Astrocyte (in vitro differentiated cells and primary cell): Measurements from ENCODE around the gene SLC39A9. TPM values are rescaled to one million over a fixed set of nuclear protein-coding genes. Genes with fewer than 3 reads are reported as not detected.
A peak's percentile ranks its signal among the peaks of the same experiment; 100 is the strongest.

Source experiments
- DNase-seq: peaks from one replicate; pipeline ENCODE4 v3.0.0-alpha.2; 2010; ENCODE audit warnings: low read depth
- FAIRE-seq: peaks from 2 replicates; lab custom pipeline; 2011; peaks lifted over from hg19 to GRCh38; lab: Jason Lieb, UNC
- H2AFZ ChIP-seq: 2 replicates; pipeline ENCODE4 v1.6.0; 2012; ENCODE audit warnings: low read depth, low read length, inconsistent platforms
- H3K27ac ChIP-seq: 2 replicates; pipeline ENCODE4 v1.5.1; 2011; ENCODE audit warnings: low read depth, low read length, inconsistent platforms
- H3K27me3 ChIP-seq: 2 replicates; pipeline ENCODE4 v1.6.0; 2011; ENCODE audit warnings: low read length, inconsistent platforms; ENCODE audit not compliant: insufficient read depth
- H3K36me3 ChIP-seq: 2 replicates; pipeline ENCODE4 v1.5.1; 2011; ENCODE audit warnings: low read length, inconsistent platforms; ENCODE audit not compliant: insufficient read depth
- H3K4me1 ChIP-seq: 2 replicates; pipeline ENCODE4 v1.5.1; 2011; ENCODE audit warnings: low read length, inconsistent platforms; ENCODE audit not compliant: insufficient read depth
- H3K4me2 ChIP-seq: 2 replicates; pipeline ENCODE4 v1.6.0; 2012; ENCODE audit warnings: low read length, inconsistent platforms
- H3K4me3 ChIP-seq: 2 replicates; pipeline ENCODE4 v1.5.1; 2011; ENCODE audit warnings: low read depth, mild to moderate bottlenecking, low read length, inconsistent platforms; ENCODE audit not compliant: insufficient read depth
- H3K79me2 ChIP-seq: 2 replicates; pipeline ENCODE4 v1.6.0; 2012; ENCODE audit warnings: mild to moderate bottlenecking, low read length, inconsistent platforms; ENCODE audit not compliant: insufficient read depth
- H3K9ac ChIP-seq: 2 replicates; pipeline ENCODE4 v1.6.0; 2012; ENCODE audit warnings: mild to moderate bottlenecking, low read length, inconsistent platforms
- H3K9me3 ChIP-seq: 2 replicates; pipeline ENCODE4 v1.5.1; 2012; ENCODE audit warnings: low read depth, mild to moderate bottlenecking, low read length, inconsistent platforms; ENCODE audit not compliant: insufficient read depth
- H4K20me1 ChIP-seq: 2 replicates; pipeline ENCODE4 v1.6.0; 2012; ENCODE audit warnings: low read length, inconsistent platforms; ENCODE audit not compliant: insufficient read depth
- H3K27ac Mint-ChIP-seq: one replicate; pipeline ENCODE4 v1.8.0; 2021; ENCODE audit warnings: mild to moderate bottlenecking, mixed read lengths; ENCODE audit not compliant: unreplicated experiment
- H3K27me3 Mint-ChIP-seq: one replicate; pipeline ENCODE4 v1.8.0; 2021; ENCODE audit warnings: low read depth, mixed read lengths; ENCODE audit not compliant: unreplicated experiment
- H3K36me3 Mint-ChIP-seq: one replicate; pipeline ENCODE4 v1.8.0; 2021; ENCODE audit warnings: low read depth, mixed read lengths; ENCODE audit not compliant: unreplicated experiment
- H3K4me1 Mint-ChIP-seq: one replicate; pipeline ENCODE4 v1.8.0; 2021; ENCODE audit warnings: low read depth, mixed read lengths; ENCODE audit not compliant: unreplicated experiment
- H3K4me3 Mint-ChIP-seq: one replicate; pipeline ENCODE4 v1.8.0; 2021; ENCODE audit warnings: mild to moderate bottlenecking, moderate library complexity, mixed read lengths; ENCODE audit not compliant: unreplicated experiment
- H3K9me3 Mint-ChIP-seq: one replicate; pipeline ENCODE4 v1.8.0; 2021; ENCODE audit warnings: mild to moderate bottlenecking, mixed read lengths; ENCODE audit not compliant: unreplicated experiment
- CTCF ChIP-seq: IDR thresholded peaks from 2 replicates; pipeline ENCODE4 v1.5.1; 2011; ENCODE audit warnings: low read depth, mild to moderate bottlenecking, inconsistent platforms, low read length, moderate library complexity; ENCODE audit not compliant: insufficient read depth
- EZH2 ChIP-seq: IDR thresholded peaks from 2 replicates; pipeline ENCODE4 v1.6.1; 2012; ENCODE audit warnings: mild to moderate bottlenecking, low read length, inconsistent platforms; ENCODE audit not compliant: insufficient read depth
- total RNA-seq: library from RNA; stranded (reverse); gene quantifications from 2 replicates; pipeline ENCODE4 v1.2.1, GENCODE V29; 2021

The SLC39A9 gene
- total RNA-seq, 1 donor from 2014 or later: 69.5 TPM

- peaks cover 20% of the 10 kb centered on the region for H3K27me3 Mint-ChIP-seq
- no peak for FAIRE-seq
- H3K79me2 ChIP-seq: no peaks in the 10 kb centered on the region
Measured at GRCh38 chr14:69473260-69473659, 74.8 kb downstream of the SLC39A9 start.

GRCh38 chr14:69473946-69474345, 75.5 kb downstream of the SLC39A9 start:
- Histone ChIP-seq H2AFZ (no peak overlapping the region), H3K4me1 (no peaks in the 10 kb centered on the region), H4K20me1 (no peaks in the 10 kb centered on the region), H3K27ac (no peak overlapping the region), H3K4me3 (no peak overlapping the region), H3K9ac (no peak overlapping the region), H3K27me3 (peaks cover 9% of the 10 kb centered on the region), H3K79me2 (no peaks in the 10 kb centered on the region), H3K4me2 (no peak overlapping the region), H3K9me3 (no peaks in the 10 kb centered on the region), H3K36me3 (no peaks in the 10 kb centered on the region)
- Mint-ChIP-seq H3K27ac (no peak overlapping the region), H3K4me1 (no peaks in the 10 kb centered on the region), H3K9me3 (peaks cover 9% of the 10 kb centered on the region), H3K27me3 (peaks cover 27% of the 10 kb centered on the region), H3K36me3 (peaks cover 9% of the 10 kb centered on the region), H3K4me3 (no peak overlapping the region)
- DNase-seq (no peak), FAIRE-seq (no peak)
- no peak for TF ChIP-seq CTCF
- no peak for TF ChIP-seq EZH2

More at GRCh38 chr14:69473260-69473659, 74.8 kb downstream of the SLC39A9 start:
- Histone ChIP-seq H3K9ac (no peak overlapping the region), H3K4me3 (no peak overlapping the region), H3K27me3 (peaks cover 9% of the 10 kb centered on the region), H3K4me2 (no peak overlapping the region), H3K36me3 (no peaks in the 10 kb centered on the region), H3K9me3 (no peaks in the 10 kb centered on the region), H3K4me1 (no peaks in the 10 kb centered on the region), H4K20me1 (no peaks in the 10 kb centered on the region), H3K27ac (no peak overlapping the region), H2AFZ (no peak overlapping the region)
- H3K27ac Mint-ChIP-seq: no peak overlapping the region
- TF ChIP-seq CTCF (no peak), EZH2 (no peak)
- H3K4me1 Mint-ChIP-seq: no peaks in the 10 kb centered on the region
- H3K36me3 Mint-ChIP-seq: peaks cover 6% of the 10 kb centered on the region
- no peak overlapping the region for H3K4me3 Mint-ChIP-seq
- H3K9me3 Mint-ChIP-seq: peaks cover 4% of the 10 kb centered on the region
- no peak for DNase-seq

GRCh38 chr14:69475194-69475818, 76.8 kb downstream of the SLC39A9 start:
- DNase-seq: no peak
- H3K9me3 Mint-ChIP-seq: peaks cover 9% of the 10 kb centered on the region

More at GRCh38 chr14:69475194-69475818, 76.8 kb downstream of the SLC39A9 start:
- no peaks in the 10 kb centered on the region for H3K36me3 ChIP-seq
- H3K4me2 ChIP-seq: no peak overlapping the region
- no peak overlapping the region for H3K27ac Mint-ChIP-seq
- H3K9me3 ChIP-seq: no peaks in the 10 kb centered on the region
- H3K4me3 ChIP-seq: no peak overlapping the region
- H3K27me3 Mint-ChIP-seq: peaks cover 39% of the 10 kb centered on the region
- TF ChIP-seq CTCF (peak; percentile 47), EZH2 (no peak)
- H3K27ac ChIP-seq: no peak overlapping the region
- H3K4me1 ChIP-seq: no peaks in the 10 kb centered on the region
- H3K9ac ChIP-seq: no peak overlapping the region
- H3K79me2 ChIP-seq: no peaks in the 10 kb centered on the region
- H3K4me3 Mint-ChIP-seq: no peak overlapping the region
- no peaks in the 10 kb centered on the region for H3K4me1 Mint-ChIP-seq
- no peaks in the 10 kb centered on the region for H4K20me1 ChIP-seq
- H3K36me3 Mint-ChIP-seq: peaks cover 11% of the 10 kb centered on the region
- H3K27me3 ChIP-seq: peaks cover 14% of the 10 kb centered on the region
- no peak for FAIRE-seq
- H2AFZ ChIP-seq: no peak overlapping the region
